Activated naive CD4-positive, alpha-beta T cell (primary cell): ENCODE results near the gene CHKA.

Experiments used
- DNase-seq, 4 experiments: peaks; one replicate each; lab custom pipeline; 2025; lab: John Stamatoyannopoulos, UW

The CHKA gene

DNA sequence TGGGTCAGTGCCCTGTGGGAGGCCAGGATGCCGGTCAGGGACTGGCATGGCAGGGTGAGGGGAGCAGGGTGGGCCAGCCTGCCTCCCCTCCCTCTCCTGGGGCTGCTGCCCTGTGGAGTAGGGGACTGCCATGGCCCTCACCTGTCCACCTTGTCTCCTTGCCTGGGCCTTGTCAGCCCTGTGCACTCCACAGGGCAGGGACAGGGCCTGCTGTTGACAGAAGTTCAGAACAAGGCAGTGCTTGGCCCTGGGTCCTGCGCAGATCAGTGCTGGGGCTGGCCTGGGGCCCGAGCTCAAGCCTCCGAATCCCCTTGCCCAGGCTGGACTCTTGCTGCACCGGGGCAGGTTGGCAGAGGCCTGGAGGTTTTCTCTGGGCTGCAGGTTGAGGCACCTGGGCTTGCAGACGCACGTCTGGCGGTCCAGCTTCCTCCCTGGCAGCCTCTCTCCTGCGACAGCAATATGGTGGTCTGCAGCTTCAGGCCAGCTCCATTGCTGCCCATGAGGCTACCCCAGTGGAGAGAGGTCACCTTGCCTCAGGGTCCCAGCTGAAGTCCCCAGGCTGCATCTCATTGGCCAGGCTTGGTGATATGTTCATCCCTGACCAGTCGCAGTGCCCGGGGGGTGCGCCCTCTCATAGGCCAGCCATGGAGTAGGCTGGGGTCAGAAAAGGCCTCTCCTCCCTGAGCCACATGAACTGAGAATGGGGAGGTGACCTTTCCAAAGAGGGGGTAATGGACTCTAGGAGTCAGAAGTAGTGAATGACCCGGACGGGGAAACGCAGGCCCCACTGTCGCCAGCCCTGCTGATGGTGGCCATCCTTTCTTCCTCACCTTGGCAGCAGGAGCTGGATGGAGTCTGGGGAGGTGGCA lies 21.5 kb upstream of the CHKA start:
- no peak for DNase-seq

DNA sequence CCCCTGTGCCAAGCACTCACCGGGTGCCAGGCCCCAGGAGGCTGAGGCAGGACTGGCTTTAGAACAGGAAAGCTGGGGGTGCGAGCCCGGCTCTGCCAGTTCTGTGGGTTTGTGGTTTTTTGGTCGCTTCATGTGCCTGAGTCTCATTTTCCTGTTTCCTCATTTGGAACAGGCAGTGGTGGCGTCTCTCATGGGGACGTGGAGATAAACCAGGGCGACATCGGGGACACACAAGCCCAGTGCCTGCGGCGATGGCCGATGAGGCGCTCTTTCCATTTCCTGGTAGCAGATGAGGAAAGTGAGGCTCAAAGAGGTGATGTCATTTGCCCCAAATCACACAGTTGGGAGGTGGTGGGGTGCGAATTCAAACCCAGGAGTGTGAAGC lies 20.8 kb upstream of the CHKA start:
- DNase-seq, result no peak

DNA sequence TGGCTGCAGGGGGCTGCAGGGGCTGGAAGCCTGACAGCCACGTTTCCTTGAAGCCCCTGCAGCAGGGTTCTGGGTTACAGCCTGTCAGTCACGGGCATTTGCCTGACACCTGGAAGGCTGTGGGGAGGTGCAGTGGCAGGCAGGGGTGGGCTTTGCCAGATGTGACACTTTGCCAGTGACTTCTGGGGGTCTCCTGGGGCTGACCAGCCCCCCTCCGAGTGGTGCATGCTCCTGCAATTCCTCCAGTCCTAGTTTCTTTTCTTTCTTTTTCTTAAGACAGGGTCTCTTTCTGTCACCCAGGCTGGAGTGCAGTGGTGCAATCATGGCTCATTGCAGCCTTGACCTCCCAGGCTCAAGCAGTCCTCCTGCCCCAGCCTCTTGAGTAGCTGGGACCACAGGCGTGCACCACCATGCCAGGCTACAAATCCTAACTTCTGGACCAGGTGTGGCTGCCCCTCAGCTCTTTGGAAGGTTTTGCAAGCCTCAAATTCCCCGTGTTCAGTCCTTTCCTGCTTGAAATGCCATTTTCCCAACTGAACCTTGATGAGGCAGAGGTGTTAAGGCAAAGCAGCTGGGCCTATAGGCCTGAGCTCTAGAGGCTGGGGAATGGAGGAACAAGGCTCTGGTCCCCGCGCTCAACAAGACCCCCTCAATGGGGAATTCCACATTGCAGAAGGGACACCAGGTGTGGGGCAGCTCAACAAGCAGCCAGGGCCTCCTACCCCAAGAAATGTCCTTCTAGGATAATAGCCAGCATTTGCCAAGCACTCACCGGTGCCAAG lies 20.2 kb upstream of the CHKA start:
- DNase-seq, result no peak

DNA sequence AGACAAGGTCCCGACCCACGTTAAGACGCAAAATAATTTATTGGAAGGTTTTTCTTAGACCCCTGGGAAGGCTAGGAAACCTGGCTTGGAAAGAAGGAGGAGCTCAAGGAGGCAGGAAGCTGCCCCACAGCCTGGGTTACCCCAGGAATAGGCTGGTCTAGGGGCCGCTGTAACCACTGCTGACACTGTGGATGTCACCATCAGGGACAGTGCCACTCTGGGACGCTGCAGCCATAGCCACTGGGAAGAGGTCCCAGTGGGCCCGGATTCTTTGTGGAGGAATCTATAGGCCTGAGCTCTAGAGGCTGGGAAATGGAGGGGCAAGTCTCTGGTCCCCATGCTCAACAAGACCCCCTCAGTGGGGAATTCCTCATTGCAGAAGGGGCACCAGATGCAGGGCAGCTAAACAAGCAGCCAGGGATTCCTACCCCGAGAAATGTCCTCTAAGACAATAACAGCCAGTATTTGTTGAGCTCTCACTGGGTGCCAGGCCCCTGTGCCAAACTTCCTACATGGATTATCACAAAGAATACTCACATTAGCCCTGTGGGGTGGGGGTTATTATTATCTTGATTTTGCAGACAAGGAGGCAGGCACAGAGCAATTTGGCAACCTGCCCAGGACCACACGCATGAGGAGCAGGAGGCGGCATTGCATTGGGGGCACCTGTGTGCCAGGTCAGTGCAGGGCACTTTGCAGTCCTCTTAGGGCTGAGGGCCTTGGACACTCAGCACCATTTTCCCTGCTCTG lies 19.5 kb upstream of the CHKA start:
- DNase-seq, result no peak

DNA sequence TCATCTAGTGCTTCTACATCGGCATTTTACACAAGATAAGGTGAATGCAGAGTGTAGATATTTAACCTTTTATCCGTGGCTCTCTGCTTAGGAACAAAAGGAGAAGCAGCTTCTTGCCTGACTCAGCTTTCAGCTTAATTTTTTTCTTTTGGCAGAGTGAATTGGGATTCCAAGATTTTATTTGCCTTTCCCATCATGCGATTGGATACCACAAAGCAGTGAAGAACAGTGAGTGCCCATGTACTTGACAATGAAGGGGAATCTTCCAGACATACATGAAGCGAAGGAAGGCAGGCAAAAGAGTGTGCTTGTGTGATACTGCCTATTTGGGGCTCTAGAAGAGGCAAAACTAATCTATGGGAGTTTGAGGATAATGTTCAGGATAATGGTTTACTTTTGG lies 17.0 kb upstream of the CHKA start:
- no peak for DNase-seq

DNA sequence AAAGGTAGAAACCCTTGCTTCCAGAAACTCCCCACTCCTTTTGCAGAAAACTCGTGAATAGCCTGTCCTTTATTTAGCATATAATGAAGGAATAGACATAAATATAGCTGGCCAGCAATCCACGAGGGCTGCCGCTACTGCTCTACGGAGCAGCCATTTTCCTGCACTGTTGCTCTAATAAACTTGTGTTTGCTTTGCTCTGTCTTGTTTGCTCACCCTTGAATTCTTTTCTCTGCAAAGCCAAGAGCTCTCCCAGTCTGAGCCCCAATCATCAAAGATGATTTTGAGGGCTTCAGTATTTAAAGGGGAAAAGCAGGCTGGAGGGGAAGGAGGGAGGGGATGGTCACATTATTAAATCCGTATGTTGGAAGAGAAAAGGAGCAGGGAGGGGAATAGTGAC lies 16.6 kb upstream of the CHKA start:
- DNase-seq, result no peak

DNA sequence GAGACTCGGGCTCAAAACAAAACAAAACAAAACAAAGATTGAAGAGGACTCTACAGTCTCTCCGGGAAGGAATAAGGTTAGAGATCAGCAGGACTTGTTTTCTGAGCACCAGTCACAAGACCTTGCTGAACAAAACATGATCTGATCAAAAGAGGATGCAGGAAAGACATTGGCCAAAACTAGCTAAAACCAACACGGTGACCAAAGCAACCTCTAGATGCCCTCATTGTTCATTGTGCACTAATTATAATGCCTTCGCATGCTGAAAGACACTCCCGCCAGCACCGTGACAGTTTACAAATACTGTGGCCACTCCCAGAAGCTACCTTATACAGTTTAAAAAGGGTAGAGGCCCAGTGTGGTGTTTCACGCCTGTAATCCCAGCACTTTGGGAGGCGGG lies 15.7 kb upstream of the CHKA start:
- no peak for DNase-seq

DNA sequence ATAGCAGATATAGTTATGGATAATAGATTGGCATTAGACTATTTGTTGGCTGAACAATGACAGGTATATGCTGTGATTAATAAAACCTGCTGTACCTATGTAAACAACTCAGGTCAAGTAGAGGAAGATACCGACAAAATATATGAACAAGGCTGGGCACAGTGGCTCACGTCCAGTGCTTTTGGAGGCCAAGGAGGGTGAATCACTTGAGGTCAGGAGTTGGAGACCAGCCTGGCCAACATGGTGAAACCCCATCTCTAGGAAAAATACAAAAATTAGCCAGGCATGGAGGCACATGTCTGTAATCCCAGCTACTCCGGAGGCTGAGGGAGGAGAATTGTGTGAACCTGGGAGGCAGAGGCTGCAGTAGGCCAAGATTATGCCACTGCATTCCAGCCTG lies 14.0 kb upstream of the CHKA start:
- no peak for DNase-seq

DNA sequence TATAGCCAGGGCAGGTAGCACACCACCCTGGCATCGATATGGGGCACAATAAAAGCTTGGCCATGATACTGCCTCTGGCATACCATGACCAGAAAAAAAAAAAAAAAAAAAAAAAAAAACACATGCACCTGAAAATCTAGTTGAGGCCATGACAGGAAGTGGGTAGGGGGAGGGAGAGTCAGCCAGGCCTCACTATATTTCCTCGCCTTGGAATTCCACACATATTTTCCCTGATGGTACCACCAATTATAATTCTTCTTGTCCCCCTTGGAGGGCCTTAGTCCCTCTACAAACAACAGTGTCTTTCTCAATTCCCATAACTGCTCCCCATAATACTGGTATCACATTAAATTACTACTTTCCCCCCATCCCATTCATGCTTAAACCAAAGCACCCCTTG lies 12.6 kb upstream of the CHKA start:
- DNase-seq, result no peak

DNA sequence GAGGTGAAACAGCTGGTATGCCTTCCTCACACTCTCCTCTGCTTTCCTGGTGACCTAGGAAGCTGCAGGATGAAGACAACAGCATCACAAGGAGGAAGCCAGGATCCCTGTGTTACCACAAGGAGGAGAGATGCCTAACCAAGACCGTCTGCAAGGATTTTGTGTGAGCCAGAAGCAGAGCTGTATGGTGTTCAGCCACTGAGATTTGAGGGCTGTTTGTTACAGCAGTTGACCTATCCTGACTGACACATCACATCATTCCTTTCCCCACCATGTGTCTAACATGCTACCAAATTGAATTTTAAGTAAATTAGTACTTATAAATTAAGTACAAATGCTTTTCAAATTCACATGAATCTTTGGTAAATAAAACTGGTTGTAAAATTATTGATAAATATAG lies 8.9 kb upstream of the CHKA start:
- DNase-seq, result no peak

DNA sequence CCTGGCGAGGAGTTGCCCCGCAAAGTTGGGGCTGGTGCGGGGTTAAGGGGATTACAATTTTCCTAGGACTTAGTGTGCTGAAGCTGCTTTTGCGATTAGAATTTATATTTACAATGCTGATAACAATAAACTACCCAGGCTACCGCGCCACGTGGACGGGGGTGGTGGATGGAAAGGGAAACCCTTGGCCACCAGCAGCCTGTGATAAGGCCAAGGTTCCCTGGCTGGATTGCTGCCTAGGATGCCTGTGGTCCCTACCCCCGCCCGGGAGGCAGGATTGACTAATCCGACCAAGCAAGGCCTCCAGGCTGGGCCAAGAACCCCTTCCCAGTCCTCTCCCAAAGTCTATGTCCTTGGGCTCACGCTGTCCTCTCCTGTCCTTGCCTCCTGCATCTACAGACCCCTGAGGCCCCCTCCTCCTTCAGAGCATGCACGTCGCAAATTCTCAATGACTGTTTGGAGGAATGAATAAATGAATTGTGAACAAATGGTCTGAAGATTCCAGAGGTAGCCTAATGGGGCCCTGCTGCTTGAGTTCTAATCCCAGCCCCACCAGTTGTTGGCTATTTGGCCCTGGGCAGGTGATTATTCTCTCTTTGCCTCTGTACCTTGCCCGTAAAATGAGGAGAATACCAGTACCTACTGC lies 7.6 kb upstream of the CHKA start:
- DNase-seq, result no peak

DNA sequence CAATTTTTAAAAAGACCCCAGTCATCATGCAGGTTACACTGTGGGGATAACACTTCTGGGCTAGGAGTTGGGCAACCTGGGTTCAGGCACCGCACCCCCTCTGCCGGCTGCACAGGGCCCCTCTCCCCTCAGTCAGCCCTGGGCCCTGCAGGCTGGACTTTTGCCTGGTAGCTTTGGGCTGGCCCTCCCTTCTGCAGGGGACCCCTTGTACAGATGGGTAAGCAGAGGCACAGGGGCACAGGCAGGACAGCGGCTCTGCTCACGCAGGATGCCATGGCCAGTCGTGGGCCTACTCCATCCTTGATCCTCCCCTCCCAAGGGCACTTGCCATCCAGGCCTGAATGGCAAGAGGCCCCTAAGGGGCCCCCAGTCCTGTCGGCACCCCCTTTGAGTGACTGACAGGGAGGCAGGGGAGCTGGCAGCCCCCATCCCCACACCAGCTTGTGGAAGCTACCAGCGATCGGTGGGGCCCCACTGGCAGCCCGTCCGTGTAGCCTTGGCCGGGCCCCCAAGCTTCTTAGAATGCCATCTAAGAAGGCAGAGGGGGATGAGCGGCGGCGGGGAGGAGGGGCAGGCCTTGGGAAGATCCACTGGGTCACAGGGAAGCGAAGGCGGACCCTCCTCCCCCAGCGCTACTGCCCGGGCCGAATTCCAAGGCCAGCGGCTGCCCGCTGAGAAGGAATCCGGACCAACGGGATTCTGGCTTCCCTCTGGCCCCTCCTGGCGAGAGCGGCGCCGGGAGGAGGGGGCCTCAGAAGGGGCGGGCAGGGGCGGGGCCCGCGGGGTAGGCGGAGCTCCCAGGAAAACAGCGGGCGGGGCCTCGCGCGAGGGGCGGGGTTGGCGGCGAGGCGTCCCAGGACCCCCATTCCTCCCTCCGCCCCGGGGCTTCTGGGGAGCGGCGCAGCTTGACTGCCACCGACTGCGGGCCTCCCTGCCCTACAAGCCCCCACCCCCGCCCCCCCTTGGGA lies 6.8 kb upstream of the CHKA start:
- DNase-seq, result no peak

DNA sequence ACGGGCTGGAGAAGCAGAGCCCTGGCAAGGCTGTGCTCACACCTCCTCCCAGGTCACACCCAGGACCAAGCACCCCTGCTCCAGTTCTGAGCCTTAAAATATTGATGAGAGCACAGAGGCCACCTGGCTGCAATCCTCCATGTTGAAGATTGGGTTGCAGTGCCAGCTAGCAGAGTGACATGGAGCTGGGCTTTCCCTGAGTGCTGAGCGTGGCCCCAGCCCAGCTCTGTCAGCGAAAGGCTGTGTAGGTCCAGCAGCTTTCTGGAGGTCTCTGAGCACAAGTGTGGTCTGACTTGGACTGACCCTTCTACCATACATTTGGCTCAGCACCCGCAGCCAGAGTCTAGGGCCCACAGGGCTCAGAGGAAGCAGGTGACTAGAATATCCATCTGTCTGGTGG lies 4.0 kb upstream of the CHKA start:
- no peak for DNase-seq

DNA sequence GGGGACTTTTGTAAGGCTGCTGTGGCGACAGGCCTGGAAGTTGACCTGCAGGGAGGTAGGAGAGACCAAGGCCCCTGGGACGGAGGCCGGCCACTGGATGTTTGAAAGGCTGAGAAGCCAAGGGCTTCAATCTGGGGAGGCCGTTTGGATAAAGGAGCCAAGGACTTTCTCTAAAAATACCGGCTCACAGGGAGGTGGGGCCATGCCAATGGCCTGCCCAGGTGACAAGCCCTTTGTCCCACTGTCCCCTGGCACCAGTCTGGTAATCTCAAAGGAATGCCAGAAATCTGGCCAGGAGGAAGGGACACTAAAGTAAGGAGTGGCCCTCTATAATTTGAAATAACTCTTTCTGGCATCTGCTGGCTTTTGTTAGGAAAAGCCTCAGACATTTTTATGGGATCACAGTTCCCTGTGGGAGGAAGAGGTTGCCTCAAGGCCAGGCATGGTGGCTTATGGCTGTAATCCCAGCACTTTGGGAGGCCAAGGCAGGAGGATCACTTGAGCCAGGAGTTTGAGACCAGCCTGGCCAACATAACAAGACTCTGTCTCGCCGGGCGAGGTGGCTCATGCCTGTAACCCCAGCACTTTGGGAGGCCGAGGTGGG lies 1.9 kb upstream of the CHKA start:
- no peak for DNase-seq

DNA sequence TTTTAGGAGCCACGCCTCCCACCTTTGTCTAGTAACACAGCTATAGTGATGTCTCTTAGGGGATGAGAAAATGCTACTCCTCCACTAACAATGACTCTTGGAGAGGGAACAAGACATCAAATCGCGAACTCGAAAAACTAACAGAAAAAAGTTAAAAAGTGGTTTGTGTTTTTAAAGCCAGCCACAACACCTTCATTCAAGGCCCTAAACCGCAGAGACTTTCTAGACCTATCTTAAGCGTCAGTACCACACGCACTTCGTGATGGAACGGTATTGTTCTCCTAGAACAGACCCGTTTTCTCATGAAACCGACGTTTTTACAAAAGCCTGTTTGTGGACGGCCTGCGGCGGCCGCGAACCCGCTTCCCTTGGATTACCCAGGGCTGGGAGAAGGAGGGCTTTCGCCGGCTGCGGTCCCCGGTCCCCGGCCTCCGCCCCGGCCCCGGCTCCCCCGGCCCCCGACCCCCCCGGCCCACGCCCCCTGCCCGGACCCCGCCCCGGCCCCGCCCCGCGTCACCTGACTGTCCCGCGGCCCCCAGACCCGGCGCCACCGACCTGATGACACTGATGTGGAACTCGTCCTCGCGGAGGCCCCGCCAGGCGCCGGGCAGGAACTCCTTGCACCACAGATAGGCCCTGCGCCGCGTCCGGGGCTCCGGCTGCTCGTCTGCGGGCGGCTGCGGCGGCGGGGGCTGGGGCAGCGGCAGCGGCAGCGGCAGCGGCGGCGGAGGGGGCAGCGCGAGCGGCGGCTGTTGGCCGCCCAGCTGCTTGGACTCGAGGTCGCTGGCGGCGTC lies 718 bp downstream of the CHKA start:
- peak in 1 of 4 experiments; percentile 40 for DNase-seq

DNA sequence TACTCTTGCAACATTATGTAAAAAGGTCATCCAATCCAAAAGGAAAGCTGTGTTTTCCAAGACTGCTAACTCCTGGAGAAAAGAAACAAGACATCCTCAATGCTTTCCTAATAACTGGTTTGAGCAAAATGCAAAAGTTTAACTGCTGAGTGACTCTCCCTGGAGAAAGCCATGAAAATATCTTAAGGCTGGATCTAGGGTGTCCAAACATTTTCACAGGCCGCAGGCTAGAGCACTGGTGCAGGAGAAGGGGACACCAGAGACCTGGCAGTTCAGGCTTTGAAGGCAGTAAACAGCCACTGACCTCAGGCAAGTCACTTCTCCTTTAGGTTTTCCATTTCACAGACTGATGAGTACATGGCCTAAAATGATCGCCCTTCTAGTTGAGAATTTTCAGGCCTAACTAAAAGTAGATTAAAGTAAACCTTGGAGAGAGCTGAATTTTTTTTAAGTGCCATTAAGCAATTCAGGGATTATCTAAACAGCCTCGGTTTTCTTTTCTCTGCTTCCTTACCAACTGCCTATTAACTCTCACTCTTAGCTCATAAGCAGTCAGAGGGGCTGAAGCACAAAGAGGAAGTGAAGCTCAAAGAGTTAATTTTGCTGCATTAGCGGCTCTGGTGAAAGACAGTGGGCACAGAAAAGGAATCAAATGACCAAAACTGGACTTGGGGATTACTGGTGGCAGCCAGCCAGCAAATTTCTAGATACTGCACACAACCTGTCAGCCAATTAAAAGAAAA lies 2.3 kb downstream of the CHKA start:
- no peak for DNase-seq

DNA sequence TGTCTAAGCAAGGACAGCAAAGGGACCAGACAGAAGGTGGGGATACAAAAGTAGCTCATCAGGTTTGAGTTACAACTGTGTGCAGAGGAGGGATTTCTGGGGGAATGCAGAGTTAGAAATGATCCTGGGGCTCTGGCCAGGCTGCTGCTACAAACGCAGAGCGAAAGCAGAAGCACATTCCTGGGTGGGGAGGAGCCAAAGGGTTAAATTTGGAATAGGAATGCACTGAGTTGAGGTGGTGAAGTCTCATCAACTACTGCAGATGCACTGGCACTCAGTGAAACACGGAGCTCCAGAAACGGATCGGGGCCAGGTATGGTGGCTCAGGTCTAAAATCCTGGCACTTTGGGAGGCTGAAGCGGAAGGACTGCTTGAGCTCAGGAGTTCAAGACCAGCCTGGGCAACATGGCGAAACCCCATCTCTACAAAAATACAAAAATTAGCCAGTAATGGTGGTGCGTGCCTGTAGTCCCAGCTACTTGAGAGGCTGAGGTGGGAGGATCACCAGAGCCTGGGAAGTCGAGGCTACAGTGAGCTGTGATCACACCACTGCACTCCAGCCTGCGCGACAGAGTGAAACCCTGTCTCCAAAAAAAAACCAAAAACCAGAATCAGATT lies 3.2 kb downstream of the CHKA start:
- DNase-seq, result no peak

DNA sequence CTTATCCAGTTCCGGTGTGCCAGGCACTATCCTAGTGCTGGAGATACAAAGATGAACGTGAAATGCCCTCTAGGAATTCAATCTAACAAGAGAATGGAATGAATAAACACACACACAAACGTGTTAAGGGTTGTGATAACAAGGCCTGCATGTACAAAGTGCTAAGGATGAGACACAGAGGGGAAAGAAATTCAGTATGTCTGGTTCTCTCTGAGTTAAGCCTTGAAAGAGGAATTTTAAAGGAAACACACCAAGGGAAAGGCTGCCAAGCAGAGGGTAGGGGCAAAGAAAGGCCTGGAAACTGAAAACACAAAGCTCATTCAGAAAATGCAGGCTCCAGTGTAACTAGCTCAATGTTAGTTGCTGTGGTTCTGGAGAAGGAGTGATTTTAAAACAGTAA lies 4.2 kb downstream of the CHKA start:
- no peak for DNase-seq

DNA sequence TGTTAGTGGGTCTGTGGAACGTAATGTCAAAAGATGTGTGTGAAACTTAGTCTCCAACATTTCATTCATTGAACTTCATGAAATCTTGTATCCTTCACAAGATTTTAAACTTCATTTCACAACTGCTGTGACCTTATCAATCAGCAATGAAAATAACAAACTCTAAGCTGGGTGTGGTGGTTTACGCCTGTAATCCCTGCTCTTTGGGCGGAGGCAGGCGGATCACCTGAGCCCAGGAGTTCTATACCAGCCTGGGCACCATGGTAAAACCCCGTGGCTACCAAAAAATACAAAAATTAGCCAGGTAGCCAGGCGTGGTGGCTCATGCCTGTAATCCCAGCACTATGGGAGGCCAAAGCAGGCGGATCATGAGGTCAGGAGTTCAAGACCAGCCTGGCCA lies 5.1 kb downstream of the CHKA start:
- DNase-seq, result no peak
